Stimulated activated CD8-positive, alpha-beta memory T cell treated with anti-CD3 and anti-CD28 coated beads, Interleukin-4, amount 100 ng/mL, for 1 hour (primary cell): Measurements from ENCODE around the gene PLTP.

ENCODE experiments used
- DNase-seq, 2 donors: peaks; one replicate each; pipeline ENCODE4 v3.0.0-alpha.2; 2020; ENCODE audit warnings: low read depth in 2 of 2, low spot score in 1 of 2

The PLTP gene

GRCh38 chr20:45921337-45922189, 9.6 kb upstream of the PLTP start:
- DNase-seq, result no peak

- no peak for DNase-seq
Observed at GRCh38 chr20:45920462-45921336, 8.7 kb upstream of the PLTP start.

- DNase-seq, result no peak
Observed at GRCh38 chr20:45919542-45920399, 7.8 kb upstream of the PLTP start.

GRCh38 chr20:45918779-45919537, 7.0 kb upstream of the PLTP start:
- no peak for DNase-seq

- no peak for DNase-seq
Observed at GRCh38 chr20:45918182-45918737, 6.3 kb upstream of the PLTP start.

GRCh38 chr20:45917790-45918141, 5.8 kb upstream of the PLTP start:
- no peak for DNase-seq

- DNase-seq, result no peak
Observed at GRCh38 chr20:45913116-45913515, 1.2 kb upstream of the PLTP start.

- no peak for DNase-seq
Observed at GRCh38 chr20:45912344-45912682, 358 bp upstream of the PLTP start.

- DNase-seq, result peak; percentile 75 to 78
Observed at GRCh38 chr20:45910670-45911485, 1.1 kb downstream of the PLTP start.

GRCh38 chr20:45909817-45910669, 1.9 kb downstream of the PLTP start:
- DNase-seq, result no peak

- no peak for DNase-seq
Observed at GRCh38 chr20:45909336-45909808, 2.6 kb downstream of the PLTP start.

- DNase-seq, result no peak
Observed at GRCh38 chr20:45908084-45908483, 3.9 kb downstream of the PLTP start.

GRCh38 chr20:45907219-45907948, 4.6 kb downstream of the PLTP start:
- DNase-seq, result no peak

- no peak for DNase-seq
Observed at GRCh38 chr20:45905505-45906079, 6.4 kb downstream of the PLTP start.

- no peak for DNase-seq
Observed at GRCh38 chr20:45904583-45905504, 7.1 kb downstream of the PLTP start.

- DNase-seq, result no peak
Observed at GRCh38 chr20:45902199-45902701, 9.7 kb downstream of the PLTP start.
